BJ (cell line): Measurements from ENCODE around the gene HHAT. TPM values are rescaled to one million over a fixed set of nuclear protein-coding genes. Genes with fewer than 3 reads are reported as not detected.

Experiments
- CTCF ChIA-PET: fragments of 350-600 bp; formaldehyde crosslinking; extraction: SDS; loops from one replicate; lab custom pipeline; 2021; ENCODE audit warnings: antibody characterized with exemption, inconsistent platforms; lab: Yijun Ruan, JAX
- POLR2A ChIA-PET: fragments of 300-600 bp; sonication (Branson Sonifier 250); formaldehyde crosslinking; extraction: SDS; loops from one replicate; lab custom pipeline; 2021; ENCODE audit warnings: antibody characterized with exemption; lab: Charles Lee
- DNase-seq: peaks from one replicate; pipeline ENCODE4 v3.0.0-alpha.2; 2011; ENCODE audit warnings: low read depth
- H3K27me3 ChIP-seq: 2 replicates; pipeline ENCODE4 v1.6.0; 2011; ENCODE audit warnings: low read length; ENCODE audit not compliant: control insufficient read depth, insufficient read depth
- H3K36me3 ChIP-seq: 2 replicates; pipeline ENCODE4 v1.5.1; 2011; ENCODE audit warnings: low read length; ENCODE audit not compliant: control insufficient read depth, insufficient read depth
- H3K4me3 ChIP-seq: 2 replicates; pipeline ENCODE4 v1.5.1; 2011; ENCODE audit warnings: low read depth, mild to moderate bottlenecking, control low read depth, low read length
- CTCF ChIP-seq: IDR thresholded peaks from 2 replicates; pipeline ENCODE4 v1.5.1; 2011; ENCODE audit warnings: low read depth, mild to moderate bottlenecking, control low read depth, inconsistent platforms, low read length, moderate library complexity; ENCODE audit not compliant: insufficient read depth
- polyA plus RNA-seq: library from polyadenylated mRNA; depleted of rRNA; stranded (reverse); fragments of >200 nt; gene quantifications from 2 replicates; pipeline ENCODE4 v1.2.3, GENCODE V29; 2011

Gene HHAT
- polyA plus RNA-seq, 1 experiment: 6.6 TPM

- Histone ChIP-seq H3K27me3 (no peaks in the 10 kb centered on the region), H3K36me3 (no peaks in the 10 kb centered on the region), H3K4me3 (no peak overlapping the region)
- ChIA-PET POLR2A (no interaction called here), CTCF (no interaction called here)
- no peak for TF ChIP-seq CTCF
- DNase-seq: no peak
These were observed 360.0 kb downstream of the HHAT start for GRCh38 chr1:210688512-210689234.

GRCh38 chr1:210689826-210690225, 361.1 kb downstream of the HHAT start:
- no peak overlapping the region for H3K4me3 ChIP-seq
- no peak for DNase-seq
- ChIA-PET CTCF (interaction anchor here (1.1 to 2.0 kb wide), 3 partner anchors 53 to 444 kb away, joined by 3 to 5 read pairs (median 4); partner anchors contain the start of gene KCNH1), POLR2A (no interaction called here)
- H3K36me3 ChIP-seq: no peaks in the 10 kb centered on the region
- TF ChIP-seq CTCF: no peak
- no peaks in the 10 kb centered on the region for H3K27me3 ChIP-seq

GRCh38 chr1:210690236-210690635, 361.5 kb downstream of the HHAT start:
- CTCF ChIA-PET: interaction anchor here (1.1 to 2.0 kb wide), 3 partner anchors 53 to 444 kb away, joined by 3 to 5 read pairs (median 4); partner anchors contain the start of gene KCNH1
- no peaks in the 10 kb centered on the region for H3K36me3 ChIP-seq
- H3K27me3 ChIP-seq: no peaks in the 10 kb centered on the region
- no peak overlapping the region for H3K4me3 ChIP-seq
- DNase-seq: no peak
- POLR2A ChIA-PET: no interaction called here
- no peak for TF ChIP-seq CTCF

GRCh38 chr1:210691039-210691610, 362.4 kb downstream of the HHAT start:
- Histone ChIP-seq H3K27me3 (no peaks in the 10 kb centered on the region), H3K4me3 (no peak overlapping the region), H3K36me3 (no peaks in the 10 kb centered on the region)
- CTCF ChIA-PET: interaction anchor here (0.5 to 2.0 kb wide), 3 partner anchors 24 to 893 kb away, joined by 3 to 5 read pairs (median 3); partner anchors contain the start of gene KCNH1
- no peak for DNase-seq
- TF ChIP-seq CTCF: no peak
- POLR2A ChIA-PET: no interaction called here

GRCh38 chr1:210692796-210693195, 364.1 kb downstream of the HHAT start:
- no peak for TF ChIP-seq CTCF
- CTCF ChIA-PET: no interaction called here
- no peaks in the 10 kb centered on the region for H3K27me3 ChIP-seq
- no peaks in the 10 kb centered on the region for H3K36me3 ChIP-seq
- no peak for DNase-seq
- POLR2A ChIA-PET: no interaction called here
- H3K4me3 ChIP-seq: no peak overlapping the region
